Endothelial cell of umbilical vein (primary cell): Measurements from ENCODE around the gene GK2. TPM values are rescaled to one million over a fixed set of nuclear protein-coding genes. Genes with fewer than 3 reads are reported as not detected.

Experiments
- Bru-seq: library from RNA; stranded (reverse); fragments of 400-500 nt; gene quantifications from one replicate; lab custom pipeline; 2021; lab: Mats Ljungman, UMichigan
- BruChase-seq, 2 experiments: library from RNA; stranded (reverse); fragments of 400-500 nt; gene quantifications; one replicate each; lab custom pipeline; 2021; lab: Mats Ljungman, UMichigan
- BruUV-seq: library from RNA; stranded (reverse); fragments of 400-500 nt; replicated peaks from 2 replicates; lab custom pipeline; 2021; lab: Mats Ljungman, UMichigan
- CTCF ChIA-PET: fragments of 300-600, 350-600 bp; sonication (Branson Sonifier 250); formaldehyde crosslinking; loops from one replicate; lab custom pipeline; 2021; ENCODE audit warnings: antibody characterized with exemption, inconsistent platforms; lab: Charles Lee
- POLR2A ChIA-PET: fragments of 300-600, 350-600 bp; sonication (Branson Sonifier 250); formaldehyde crosslinking; loops from one replicate; lab custom pipeline; 2021; ENCODE audit warnings: antibody characterized with exemption, inconsistent platforms; lab: Charles Lee
- DNase-seq: peaks from one replicate; pipeline ENCODE4 v3.0.0-alpha.2; 2011; ENCODE audit warnings: low read depth, low spot score
- FAIRE-seq: peaks from 2 replicates; lab custom pipeline; 2011; peaks lifted over from hg19 to GRCh38; lab: Jason Lieb, UNC
- H2AFZ ChIP-seq: 2 replicates; pipeline ENCODE4 v1.6.0; 2012; ENCODE audit warnings: low read depth, low read length, control low read depth, inconsistent platforms
- H3K27ac ChIP-seq: 2 replicates; pipeline ENCODE4 v1.5.1; 2011; ENCODE audit warnings: low read depth, mild to moderate bottlenecking, control low read depth, low read length, moderate library complexity; ENCODE audit not compliant: insufficient read depth
- H3K27me3 ChIP-seq, 2 experiments: 2 replicates each; pipeline versions ENCODE4 v1.6.0 to v1.6.1; 2011; ENCODE audit warnings: low read length in 2 of 2, mixed read lengths in 1 of 2; ENCODE audit not compliant: control insufficient read depth in 2 of 2, insufficient read depth in 2 of 2
- H3K36me3 ChIP-seq, 2 experiments: 2 replicates in 1 of 2; 3 replicates in 1 of 2; pipeline ENCODE4 v1.5.1; 2011; ENCODE audit warnings: low read length in 2 of 2, mild to moderate bottlenecking in 1 of 2, moderate library complexity in 1 of 2; ENCODE audit not compliant: control insufficient read depth in 2 of 2, insufficient read depth in 2 of 2; ENCODE audit errors: extremely low read depth in 1 of 2
- H3K4me1 ChIP-seq: 3 replicates; pipeline ENCODE4 v1.5.1; 2011; ENCODE audit warnings: mild to moderate bottlenecking, low read length; ENCODE audit not compliant: control insufficient read depth, insufficient read depth; ENCODE audit errors: extremely low read depth
- H3K4me2 ChIP-seq: 2 replicates; pipeline ENCODE4 v1.6.1; 2011; ENCODE audit warnings: low read length, control low read depth, mixed read lengths; ENCODE audit not compliant: insufficient read depth
- H3K4me3 ChIP-seq, 3 experiments: fragments of 200-600 bp in 1 of 3; sonication (generic), shearing (Covaris generic) in 1 of 3; replicated peaks in 1 of 3; 2 replicates each; pipeline ENCODE4 v1.5.1; 2011 to 2016; ENCODE audit warnings: control low read depth in 3 of 3, low read length in 3 of 3, mild to moderate bottlenecking in 2 of 3, inconsistent platforms in 1 of 3, low read depth in 1 of 3, moderate library complexity in 1 of 3; ENCODE audit not compliant: insufficient read depth in 1 of 3
- H3K79me2 ChIP-seq: 2 replicates; pipeline ENCODE4 v1.6.0; 2012; ENCODE audit warnings: low read length, inconsistent platforms; ENCODE audit not compliant: control insufficient read depth, insufficient read depth
- H3K9ac ChIP-seq: replicated peaks from 2 replicates; pipeline ENCODE3; 2011; ENCODE audit warnings: low read length, control low read depth; ENCODE audit not compliant: insufficient read depth; ENCODE audit errors: extremely low read depth
- H3K9me1 ChIP-seq: replicated peaks from 3 replicates; pipeline ENCODE4 v1.6.0; 2011; ENCODE audit warnings: mild to moderate bottlenecking, low read length; ENCODE audit not compliant: control insufficient read depth, insufficient read depth; ENCODE audit errors: extremely low read depth
- H3K9me3 ChIP-seq: replicated peaks from 2 replicates; pipeline ENCODE4 v1.5.1; 2012; ENCODE audit warnings: low read length, inconsistent platforms; ENCODE audit not compliant: control insufficient read depth, insufficient read depth
- H4K20me1 ChIP-seq: replicated peaks from 2 replicates; pipeline ENCODE3; 2011; ENCODE audit warnings: mild to moderate bottlenecking, low read length; ENCODE audit not compliant: control insufficient read depth, insufficient read depth; ENCODE audit errors: extremely low read depth
- CTCF ChIP-seq, 2 donors: IDR thresholded peaks; 1 replicate in 1 of 2; 2 replicates in 1 of 2; pipeline ENCODE4 v1.5.1; 2011; ENCODE audit warnings: low read length in 2 of 2, mild to moderate bottlenecking in 2 of 2, moderate library complexity in 2 of 2, control low read depth in 1 of 2, inconsistent platforms in 1 of 2, low read depth in 1 of 2; ENCODE audit not compliant: insufficient read depth in 1 of 2; ENCODE audit errors: extremely low read depth in 1 of 2
- EZH2 ChIP-seq: IDR thresholded peaks from 2 replicates; pipeline ENCODE4 v1.6.1; 2012; ENCODE audit warnings: borderline replicate concordance, low read depth, mild to moderate bottlenecking, moderate library complexity, low read length, inconsistent platforms; ENCODE audit not compliant: severe bottlenecking
- FOS ChIP-seq: IDR thresholded peaks from 2 replicates; pipeline ENCODE4 v1.6.1; 2011; ENCODE audit warnings: mild to moderate bottlenecking, low read length, moderate library complexity, borderline replicate concordance; ENCODE audit not compliant: insufficient read depth
- GATA2 ChIP-seq: IDR thresholded peaks from 2 replicates; pipeline ENCODE4 v1.7.0; 2011; ENCODE audit warnings: low read depth, mild to moderate bottlenecking, moderate library complexity, mixed read lengths, low read length; ENCODE audit not compliant: insufficient read length, insufficient read depth
- JUN ChIP-seq: IDR thresholded peaks from 2 replicates; pipeline ENCODE4 v1.6.1; 2011; ENCODE audit warnings: borderline replicate concordance, low read depth; ENCODE audit not compliant: insufficient read length, insufficient read depth
- MYC ChIP-seq: IDR thresholded peaks from one replicate; pipeline ENCODE4 v1.6.1; 2011; ENCODE audit warnings: mild to moderate bottlenecking, low read depth, low read length
- POLR2A ChIP-seq: IDR thresholded peaks from 2 replicates; pipeline ENCODE4 v1.6.1; 2012; ENCODE audit warnings: low read depth, mild to moderate bottlenecking, control low read depth, low read length
- POLR2AphosphoS5 ChIP-seq: IDR thresholded peaks from 2 replicates; pipeline ENCODE4 v1.6.1; 2012; ENCODE audit warnings: low read depth, mild to moderate bottlenecking, control low read depth, low read length, moderate library complexity; ENCODE audit not compliant: insufficient read depth
- dilution Hi-C: fragments of 300-500 bp; cut with MboI; formaldehyde crosslinking; loops from one replicate; pipeline ENCODE4 v1.15.0; 2019; ENCODE audit warnings: low sequenced_read_pairs; ENCODE audit not compliant: extremely low pct_ligation_motif_present
- intact Hi-C: fragments of 100-400 bp; cut with micrococcal nuclease; formaldehyde crosslinking; loops from one replicate; pipeline ENCODE4 v1.10.0; 2022
- long read RNA-seq: library from polyadenylated mRNA; stranded (forward); transcript quantifications from one replicate; pipeline ENCODE4 v2.0.0, GENCODE V29; 2021
- polyA minus RNA-seq, 3 experiments: library from RNA; depleted of rRNA, polyadenylated mRNA; stranded (reverse); fragments of >200 nt; gene quantifications; 1 replicate in 1 of 3; 2 replicates in 2 of 3; pipeline ENCODE4 v1.2.3, GENCODE V29; 2011
- polyA plus RNA-seq, 4 experiments: library from polyadenylated mRNA; depleted of rRNA in 3 of 4; stranded (reverse) in 3 of 4; unstranded in 1 of 4; fragments of >200 nt; gene quantifications; 2 replicates each; pipeline versions ENCODE4 v1.2.1 to v1.2.3, GENCODE V29; 2011 to 2012; ENCODE audit warnings: missing spikeins in 1 of 4
- total RNA-seq: library from RNA; stranded (reverse); gene quantifications from 2 replicates; pipeline ENCODE4 v1.2.3, GENCODE V29; 2021
- TF ChIP-seq, protein P1 (sequence below): IDR thresholded peaks from 2 replicates; pipeline ENCODE4 v1.6.1; 2011; ENCODE audit not compliant: insufficient read depth, insufficient read length

The GK2 gene
- not detected in 2 replicates for total RNA-seq
- not detected in 2 replicates for polyA plus RNA-seq
- polyA plus RNA-seq (2011; cell fraction: cytosol; rRNA removed): not detected in 2 replicates
- not detected in 2 replicates for polyA plus RNA-seq (2011; cell fraction: nucleus; rRNA removed)
- not detected in 2 replicates for polyA plus RNA-seq (2012)
- not detected in 2 replicates for polyA minus RNA-seq
- not detected for polyA minus RNA-seq (2011; cell fraction: cytosol; rRNA and poly(A)+ RNA removed)
- polyA minus RNA-seq (2011; cell fraction: nucleus; rRNA and poly(A)+ RNA removed): not detected in 2 replicates
- Bru-seq, nascent RNA: not detected
- not detected for BruChase-seq, experiment 1, labeled RNA remaining after a 6-hour chase
- BruChase-seq, experiment 2, labeled RNA remaining after a 2-hour chase: not detected
- long read RNA-seq: 0 reads

DNA sequence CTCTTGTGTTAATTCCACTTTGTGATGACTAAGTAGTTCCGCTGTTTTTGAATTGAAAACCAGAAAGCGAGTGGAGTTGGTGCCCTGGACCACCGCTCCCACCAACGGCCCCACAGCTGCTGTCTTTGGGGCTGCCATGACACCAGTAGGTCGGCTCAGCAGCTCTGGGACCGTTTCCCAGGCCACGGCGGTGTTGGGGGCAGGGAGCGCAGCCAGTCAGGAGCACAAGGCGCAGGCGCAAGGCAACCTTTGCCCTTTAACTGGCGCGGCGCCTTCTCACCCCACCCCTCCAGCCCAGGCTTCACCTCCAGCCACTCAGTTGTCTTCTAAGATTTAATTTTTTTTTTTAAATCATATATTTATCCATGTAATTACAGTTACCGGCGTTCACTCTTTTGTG, at the start of gene GK2:
Gene GK2 (minus strand): TSS at position 166 of the 400 bp plus-strand sequence. CDS start 28 bp downstream, at position 138.
- CTCF ChIA-PET: no interaction called here

More for the DNA sequence above, at the start of gene GK2:
- Histone ChIP-seq H2AFZ (no peak within 1 kb of the TSS), H3K27ac (no peak within 1 kb of the TSS), H3K9ac (no peak within 1 kb of the TSS), H3K4me3 (no peak within 1 kb of the TSS), H3K9me3 (no peaks in the 10 kb centered on the region), H3K36me3 (no peaks in the 10 kb centered on the region), H3K9me1 (no peaks in the 10 kb centered on the region), H3K4me1 (no peaks in the 10 kb centered on the region), H3K79me2 (no peaks in the 10 kb centered on the region), H3K27me3 (no peaks in the 10 kb centered on the region), H4K20me1 (no peaks in the 10 kb centered on the region), H3K4me2 (no peak within 1 kb of the TSS)
- FAIRE-seq (no peak), DNase-seq (no peak)
- intact Hi-C loops: no loop called here
- POLR2A ChIA-PET: no interaction called here
- dilution Hi-C loops: no loop called here
- TF ChIP-seq POLR2AphosphoS5 (no peak), JUN (no peak), POLR2A (no peak), GATA2 (no peak), CTCF (IDR thresholded peaks at IDR 0.05; ENCODE audit: extremely low read depth in 1 of 2, insufficient read depth in 1 of 2, low read depth in 1 of 2, low read length in 2 of 2) (no peak), MYC (no peak), EZH2 (no peak), FOS (no peak)
- TF ChIP-seq, protein P1, sequence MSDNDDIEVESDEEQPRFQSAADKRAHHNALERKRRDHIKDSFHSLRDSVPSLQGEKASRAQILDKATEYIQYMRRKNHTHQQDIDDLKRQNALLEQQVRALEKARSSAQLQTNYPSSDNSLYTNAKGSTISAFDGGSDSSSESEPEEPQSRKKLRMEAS: no peak
- no TSS peak for BruUV-seq
